IPS-NIHi11 (cell line): ENCODE results near the gene IFT43.

Experiments
- DNase-seq: peaks from one replicate; pipeline ENCODE4 v3.0.0; 2012; ENCODE audit warnings: mixed read lengths, low spot score

IFT43 gene

DNA sequence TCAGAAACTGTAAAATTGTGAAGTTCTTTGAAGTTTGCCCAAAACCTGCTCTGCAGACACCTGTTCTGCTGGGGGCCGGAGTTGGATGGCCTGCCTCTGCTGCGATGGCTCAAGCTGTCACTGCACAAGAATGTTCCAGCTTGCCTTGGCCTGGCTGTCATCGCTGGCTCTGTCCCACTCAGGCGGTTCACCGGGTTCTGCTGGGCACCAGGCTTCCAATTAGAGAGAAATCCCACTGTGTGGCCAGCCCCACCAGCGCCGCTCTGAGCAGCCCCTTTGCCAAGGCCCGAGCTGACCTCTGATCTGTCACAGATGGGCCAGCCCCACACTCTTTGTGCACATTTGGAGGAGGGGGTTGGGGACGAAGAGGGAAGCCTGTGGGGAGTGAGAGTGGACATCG, 94.5 kb downstream of the IFT43 start:
- no peak for DNase-seq

DNA sequence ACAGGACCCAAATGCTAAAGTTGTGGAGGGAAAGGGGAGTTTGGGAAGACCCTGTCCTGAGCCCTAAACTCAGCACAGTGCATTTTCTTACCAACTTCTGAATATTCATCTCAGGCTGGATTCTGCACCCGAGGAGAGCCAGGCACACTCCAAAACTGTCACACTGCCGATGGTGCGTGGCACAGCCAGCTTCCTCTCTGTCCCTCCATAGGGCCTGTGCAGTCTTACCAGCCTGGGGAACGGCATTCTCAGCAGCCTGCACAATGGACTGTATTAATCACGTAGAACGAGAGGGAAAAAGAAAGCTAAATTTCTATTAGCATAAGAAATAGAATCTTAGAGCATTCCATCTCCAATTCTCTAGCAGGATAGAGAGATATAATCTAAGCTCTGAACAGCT, 94.9 kb downstream of the IFT43 start:
- DNase-seq = no peak

DNA sequence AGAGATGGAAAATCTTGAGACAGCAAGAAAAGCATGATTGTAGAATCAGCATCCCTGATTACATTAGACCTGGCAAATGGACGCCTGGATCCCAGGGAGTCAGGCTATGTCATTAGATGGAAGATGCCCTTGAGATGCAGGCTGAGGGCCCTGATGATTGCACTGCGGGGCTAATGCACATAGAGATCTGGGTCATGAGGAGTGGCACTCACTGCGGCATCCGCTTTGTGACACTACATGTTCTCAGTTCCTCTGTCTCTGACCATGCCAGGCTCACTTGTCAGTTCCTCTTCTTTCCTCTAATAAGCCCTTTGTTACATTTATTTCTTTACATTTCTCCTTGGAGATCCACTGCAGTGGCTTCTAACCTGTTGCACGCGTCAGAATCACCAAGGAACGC, 96.1 kb downstream of the IFT43 start:
- DNase-seq = no peak

DNA sequence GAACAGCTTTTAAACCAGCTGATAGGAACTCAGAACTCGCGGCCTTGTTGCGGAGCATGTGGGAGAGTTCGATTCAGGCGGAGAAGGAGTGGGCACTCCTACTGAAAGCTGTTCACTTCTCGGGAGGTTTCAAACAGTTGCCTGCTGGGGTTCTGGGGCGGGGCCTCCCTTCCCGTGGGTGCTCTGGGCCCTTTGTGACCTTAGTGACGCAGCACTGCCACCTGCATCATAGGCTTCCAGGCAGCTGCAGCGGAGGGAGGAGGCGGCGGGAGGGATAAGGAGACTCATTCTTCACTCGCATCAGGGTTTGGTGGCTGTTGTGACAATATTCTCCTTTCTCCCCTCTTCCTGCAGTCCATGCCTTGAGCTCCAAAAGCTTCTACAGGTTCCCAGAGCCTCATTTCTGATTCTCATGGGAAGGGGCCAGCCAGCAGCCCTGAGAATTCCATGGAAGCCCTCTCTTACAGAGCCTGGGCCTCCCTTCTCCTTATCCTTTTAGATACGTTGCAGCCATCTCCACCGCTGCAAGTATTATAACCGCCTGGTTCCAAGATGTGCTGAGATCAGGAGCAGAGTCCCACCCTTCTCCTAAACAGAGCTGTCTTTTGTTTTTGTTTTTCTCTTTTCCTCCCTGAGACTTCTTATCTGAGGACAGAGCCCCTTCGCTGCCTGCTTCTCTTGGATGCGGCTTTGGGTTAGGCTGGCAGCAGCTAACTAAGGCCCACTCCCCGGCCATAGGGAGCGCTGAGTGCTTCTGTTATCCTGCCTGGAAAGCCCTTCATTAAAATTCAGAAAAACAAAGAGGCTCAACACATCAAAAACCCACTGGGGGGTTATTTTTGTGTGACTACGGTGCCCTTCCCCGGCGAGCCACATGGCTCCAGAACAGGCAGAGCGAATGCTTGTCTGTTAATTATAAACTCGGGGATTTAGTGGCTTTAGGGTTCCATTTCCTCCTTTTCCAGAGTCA, 98.5 kb downstream of the IFT43 start:
- peak; percentile 51 for DNase-seq

DNA sequence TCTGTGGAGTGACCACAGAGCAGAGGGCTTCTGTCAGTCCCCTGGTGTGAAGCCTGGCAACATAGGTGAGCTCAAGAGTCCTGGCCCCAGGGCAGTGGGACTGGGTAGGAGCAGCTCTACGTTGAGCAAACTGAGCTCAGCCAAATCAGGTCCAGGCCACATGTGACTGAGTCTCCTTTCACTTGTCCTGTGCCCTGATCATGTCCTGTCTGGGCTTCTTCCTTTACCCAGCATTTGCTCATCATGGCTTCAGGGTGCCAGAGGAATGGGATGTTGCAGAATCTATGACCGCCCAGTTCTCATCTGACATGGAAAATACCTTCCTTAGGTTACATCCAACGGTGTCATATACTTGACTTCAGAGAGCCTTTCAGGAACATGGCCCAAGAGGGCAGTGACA, 99.8 kb downstream of the IFT43 start:
- DNase-seq = no peak

DNA sequence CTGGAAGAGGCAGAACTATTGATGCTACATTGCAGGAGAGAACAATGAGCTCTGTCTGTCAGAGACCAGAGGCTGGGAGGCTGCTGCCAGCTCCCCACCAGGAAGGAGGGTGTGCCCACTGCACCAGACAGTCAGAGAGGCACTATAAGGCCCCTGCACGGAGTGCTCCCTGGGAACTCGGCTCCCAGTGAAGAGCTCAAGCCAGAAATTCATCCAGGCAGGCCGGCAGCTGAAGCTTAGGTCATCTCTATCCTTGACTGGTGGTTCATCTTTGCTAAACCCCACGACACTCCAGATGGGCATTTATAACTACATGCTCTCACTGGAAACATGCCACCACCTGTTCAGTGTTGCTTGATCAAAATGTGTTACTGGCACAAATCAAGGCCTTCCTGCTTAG, 101.1 kb downstream of the IFT43 start:
- no peak for DNase-seq

DNA sequence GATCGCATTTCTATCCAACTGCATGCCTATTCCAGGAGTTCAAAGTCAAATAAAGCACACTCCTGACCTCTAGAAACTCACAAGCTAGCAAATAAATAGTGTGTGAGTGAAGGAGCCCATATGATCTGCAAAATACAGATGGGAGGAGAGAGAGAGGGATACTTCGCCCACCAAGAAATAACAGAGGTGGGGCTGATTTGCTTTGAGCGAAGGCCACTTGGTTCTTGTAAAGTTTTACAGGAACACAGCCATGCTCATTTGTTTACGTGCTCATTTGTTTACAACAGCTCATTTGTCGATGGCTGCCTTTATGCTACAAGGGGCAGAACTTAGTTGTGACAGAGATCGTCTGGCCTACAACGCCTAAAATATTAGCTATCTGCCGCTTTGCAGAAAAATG, 102.8 kb downstream of the IFT43 start:
- no peak for DNase-seq

DNA sequence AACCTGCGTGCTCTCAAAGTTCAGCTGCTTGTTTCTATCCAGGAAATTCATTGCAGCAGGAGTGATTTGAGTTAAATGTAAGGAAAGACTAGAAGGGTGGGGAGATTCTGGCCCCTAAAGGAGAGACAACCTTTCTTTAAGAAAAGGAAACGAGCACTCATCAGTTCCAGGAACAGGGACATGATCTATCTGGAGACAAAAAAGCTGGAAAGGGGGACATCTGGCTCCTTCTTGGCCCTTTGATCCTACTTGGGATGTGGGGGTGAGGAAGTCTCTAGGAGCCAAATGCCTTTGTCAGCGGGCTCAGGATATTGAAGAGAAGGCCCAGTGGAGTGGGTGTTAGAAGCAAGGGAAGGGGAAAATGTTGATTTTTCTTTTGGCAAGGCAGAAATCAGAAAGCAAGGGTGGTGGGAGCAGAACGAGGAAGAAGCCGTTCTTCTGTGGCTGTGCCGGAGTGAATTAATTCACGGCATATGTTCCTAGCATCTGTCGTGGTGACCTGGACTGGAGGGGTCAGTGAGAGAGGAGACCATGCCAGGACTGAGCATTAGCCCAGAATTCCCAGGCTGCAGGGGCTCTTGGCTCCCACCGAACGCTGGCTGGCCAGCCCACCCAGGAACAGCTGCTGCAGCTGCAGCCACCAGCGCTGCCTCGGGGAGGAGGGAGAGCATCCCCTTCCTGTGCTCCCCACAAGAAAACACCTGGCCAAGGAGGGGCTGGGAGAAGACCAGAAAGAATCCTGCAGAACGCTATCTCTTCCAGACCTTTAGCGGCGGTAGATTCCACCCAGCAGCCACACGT, 103.4 kb downstream of the IFT43 start:
- DNase-seq = no peak

DNA sequence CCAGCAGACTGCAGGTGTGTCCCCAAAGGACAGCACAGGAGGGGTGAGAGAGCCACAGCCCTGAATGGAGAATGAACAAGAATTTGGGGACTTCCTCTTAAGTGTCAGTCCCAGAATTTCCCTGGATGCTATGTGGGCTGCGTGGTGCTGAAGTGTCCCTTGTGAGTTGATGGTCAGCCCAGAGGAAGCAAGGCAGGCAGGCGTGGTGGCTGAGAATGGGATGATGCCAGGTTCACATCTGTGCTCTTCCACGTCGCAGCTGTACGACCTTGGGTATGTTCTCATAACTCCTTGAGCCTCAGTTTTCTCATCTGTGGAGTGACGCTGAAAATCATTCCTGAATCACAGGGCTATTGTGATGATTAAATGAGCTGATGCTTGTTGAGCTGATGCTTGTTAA, 104.0 kb downstream of the IFT43 start:
- DNase-seq = no peak

DNA sequence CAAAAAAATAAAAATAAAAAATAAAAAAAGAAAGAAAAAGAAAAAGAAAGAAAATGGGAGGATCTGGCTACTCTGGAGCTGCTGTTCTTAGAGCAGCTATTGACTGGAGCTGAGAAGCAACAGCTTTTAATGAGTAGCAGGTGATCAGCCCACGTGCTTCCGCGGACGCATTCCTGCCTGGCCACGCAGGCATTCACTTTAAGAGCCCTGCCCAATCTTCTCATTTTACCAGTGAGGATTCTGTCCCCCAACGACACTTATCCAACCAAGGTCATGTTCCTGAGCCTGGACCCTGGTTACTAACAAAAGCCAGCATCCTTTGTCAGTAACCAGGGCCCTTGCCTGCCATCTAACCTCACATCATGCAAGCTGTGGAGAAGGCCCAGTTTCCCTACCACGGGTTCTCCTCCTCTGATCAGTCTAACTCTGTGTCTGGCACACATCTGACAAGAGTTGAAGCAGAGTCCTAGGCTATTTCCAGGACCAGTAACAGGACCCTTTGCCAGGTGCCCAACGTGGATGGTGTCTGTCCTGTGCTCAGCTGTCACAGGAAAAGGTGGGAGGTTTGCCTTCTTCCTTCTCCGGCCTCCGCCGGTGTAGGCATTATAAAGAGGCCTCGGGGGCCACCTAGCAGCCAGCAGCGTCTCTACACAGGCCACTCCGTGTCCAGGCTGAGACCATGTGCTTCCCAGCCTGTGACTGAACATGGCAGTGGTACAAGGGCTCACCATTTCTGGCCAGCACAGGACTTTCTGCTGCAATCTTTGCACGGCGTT, 105.2 kb downstream of the IFT43 start:
- DNase-seq = peak; percentile 49

DNA sequence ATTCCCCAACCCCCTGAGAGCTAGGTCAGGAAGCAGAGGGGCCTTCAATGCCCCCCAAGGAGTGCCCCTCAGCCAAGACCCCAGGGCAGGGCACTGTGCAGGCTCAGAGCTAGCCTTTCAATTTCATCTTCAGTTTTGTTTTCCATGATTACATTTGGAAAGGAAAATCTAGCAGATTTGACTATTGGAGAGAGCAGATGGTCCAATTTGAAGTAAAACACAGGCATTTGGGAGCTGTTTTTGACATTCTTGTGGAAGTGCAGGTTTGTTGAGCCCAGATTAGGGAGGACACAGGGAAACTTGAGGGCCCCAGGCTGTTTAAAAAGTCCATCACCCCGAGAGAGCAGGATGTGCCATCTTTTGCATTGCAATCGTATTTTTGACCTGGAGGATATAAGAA, 107.5 kb downstream of the IFT43 start:
- DNase-seq = no peak

DNA sequence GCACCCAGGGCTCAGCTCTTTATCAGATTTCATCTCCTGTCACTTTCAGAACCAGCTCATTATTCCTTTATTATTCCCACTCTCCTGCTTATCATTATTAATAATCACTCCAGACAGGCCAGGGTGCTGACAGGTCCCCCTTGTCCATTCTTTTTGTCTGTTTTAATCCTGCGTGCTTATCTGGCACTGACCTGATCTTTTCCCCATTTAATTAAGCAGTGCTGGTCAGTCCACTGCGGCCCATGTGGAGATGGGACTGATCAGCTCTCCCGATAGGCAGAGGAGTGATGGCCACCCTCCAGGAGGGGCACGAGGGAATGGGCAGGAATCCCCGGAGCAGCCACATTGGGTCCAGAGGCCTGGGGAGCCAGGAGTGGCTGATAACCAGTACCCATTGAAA, 110.7 kb downstream of the IFT43 start:
- no peak for DNase-seq

DNA sequence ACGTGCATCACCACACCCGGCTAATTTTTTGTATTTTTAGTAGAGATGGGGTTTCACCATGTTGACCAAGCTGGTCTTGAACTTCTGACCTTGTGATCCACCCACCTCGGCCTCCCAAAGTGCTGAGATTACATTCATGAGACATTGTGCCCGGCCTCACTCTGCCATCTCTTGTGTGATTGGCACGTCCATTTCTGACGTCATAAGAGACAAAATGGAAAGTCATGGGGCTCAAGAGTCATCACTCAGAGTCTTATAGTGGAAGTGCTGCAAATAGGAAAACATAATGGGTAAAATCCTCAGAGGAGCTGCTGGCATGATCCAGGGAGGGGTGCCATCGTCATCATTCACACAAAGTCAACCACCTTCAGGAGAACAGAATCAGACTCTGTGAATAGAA, 112.0 kb downstream of the IFT43 start:
- DNase-seq = no peak

DNA sequence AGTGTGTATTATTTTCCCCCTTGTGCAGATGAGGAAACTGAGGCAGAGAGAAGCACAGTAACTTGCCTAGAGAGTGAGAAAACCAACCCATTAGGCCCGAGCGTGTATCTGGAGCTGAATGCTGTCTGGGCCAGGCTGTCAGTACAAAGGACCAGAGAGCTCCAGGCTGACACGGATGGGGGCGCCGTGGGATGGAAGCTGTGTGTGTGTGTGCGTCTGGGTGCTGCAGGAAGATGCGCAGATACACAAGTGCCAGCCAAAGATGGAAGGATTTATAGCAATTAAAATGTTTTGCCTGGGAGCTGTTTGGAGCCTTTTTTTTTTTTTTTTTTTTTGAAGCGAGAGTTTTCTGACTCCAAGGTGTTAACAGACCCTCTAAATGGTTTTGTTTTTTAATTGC, 112.5 kb downstream of the IFT43 start:
- DNase-seq = no peak

DNA sequence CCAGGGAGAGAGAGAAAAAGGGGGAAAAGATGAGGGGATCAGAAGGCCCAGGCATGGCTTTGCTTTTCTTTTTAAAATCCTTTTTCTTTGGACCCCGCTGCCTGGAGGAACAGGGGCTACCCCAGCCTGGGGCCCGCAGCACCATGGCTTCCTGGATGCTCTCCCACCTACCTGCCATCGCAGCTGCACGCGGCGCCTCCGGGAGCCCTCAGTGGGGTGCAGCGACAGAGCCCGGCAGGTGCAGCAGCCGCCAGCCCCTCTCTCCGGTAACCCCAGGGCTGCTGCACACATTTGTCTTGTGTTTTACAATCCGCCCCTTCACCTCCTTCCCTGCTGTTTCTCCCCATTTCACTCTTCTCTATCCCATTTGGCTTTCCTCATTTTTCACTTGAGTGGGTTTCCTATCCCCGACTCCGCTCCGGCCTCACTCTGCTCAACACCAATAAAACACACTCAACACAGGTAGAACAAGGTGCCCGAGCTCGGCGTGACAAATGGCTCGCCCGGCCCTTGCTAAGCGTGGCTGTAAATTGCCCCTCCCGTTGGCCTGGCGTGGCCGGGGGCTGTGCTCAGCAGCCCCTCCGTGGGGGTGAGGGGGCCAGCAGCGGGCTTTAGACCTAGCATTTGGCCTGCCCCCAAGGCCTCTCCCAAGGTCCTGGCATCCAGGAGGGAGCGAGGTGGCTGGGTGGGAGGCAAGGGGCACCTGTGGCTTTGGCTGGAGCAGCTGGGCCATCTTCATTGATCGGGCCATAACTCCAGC, 113.5 kb downstream of the IFT43 start:
- DNase-seq = no peak

DNA sequence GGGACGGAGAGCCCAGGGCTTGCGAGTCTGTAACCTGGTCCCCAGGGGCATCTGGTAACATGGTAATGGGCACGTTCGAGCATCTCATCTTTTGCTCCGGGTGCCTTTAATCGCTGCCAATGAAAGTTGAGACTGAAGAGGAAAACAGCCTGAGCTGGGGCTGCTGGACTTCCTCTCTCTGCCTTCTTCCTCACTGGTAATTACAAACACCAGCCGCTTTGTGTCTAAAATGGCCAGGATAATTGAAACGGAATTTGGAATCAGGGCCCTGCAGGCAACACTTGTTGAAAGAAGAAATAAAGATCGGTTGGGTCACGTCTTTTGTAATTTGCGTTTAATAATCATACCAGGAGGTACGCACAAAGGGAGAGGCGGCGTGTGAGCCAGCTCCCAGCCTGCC, 114.7 kb downstream of the IFT43 start:
- no peak for DNase-seq

DNA sequence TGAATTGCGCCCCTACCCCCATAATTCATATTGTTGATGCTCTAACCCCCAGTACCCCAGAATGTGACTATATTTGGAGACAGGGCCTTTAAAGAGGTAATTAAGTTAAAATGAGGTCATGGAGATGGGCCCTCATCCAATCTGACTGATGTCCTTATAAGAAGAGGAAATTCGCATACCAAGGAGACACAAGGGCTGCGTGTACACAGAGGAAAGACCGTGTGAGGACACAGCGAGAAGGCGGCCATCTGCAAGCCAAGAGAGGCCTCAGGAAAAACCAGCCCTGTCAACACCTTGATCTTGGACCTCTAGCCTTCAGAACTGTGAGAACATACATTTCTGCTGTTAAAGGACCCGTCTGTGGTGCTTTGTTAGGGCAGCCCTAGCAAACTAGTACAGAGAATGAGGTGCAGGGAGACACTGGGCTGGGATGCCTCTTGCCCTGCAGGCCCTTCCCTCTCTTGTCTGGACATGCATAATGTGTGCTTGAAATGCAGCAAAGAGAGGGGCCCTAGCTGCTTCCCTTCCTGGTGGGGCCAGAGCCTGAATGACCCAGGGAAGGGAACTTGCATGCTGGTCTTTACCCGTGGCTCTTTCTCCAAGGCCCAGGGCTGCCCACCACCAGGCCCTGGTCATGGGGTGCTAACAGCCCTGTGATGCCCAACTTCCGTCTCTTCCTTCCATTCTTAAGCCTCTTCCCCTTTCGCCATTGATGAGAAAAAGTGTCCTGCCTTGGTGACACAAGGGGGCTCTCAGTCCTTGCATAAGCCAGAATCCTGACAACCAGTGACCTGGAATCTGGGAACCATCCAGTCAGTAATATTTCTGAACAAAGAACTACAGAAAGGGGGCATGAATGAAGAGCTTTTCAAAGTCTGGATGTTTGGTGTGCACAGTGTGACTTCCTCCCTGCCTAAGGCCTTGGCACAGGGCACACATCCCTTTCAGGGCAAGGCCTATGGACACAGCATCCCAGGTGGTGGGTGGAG, 116.1 kb downstream of the IFT43 start:
- DNase-seq = no peak

DNA sequence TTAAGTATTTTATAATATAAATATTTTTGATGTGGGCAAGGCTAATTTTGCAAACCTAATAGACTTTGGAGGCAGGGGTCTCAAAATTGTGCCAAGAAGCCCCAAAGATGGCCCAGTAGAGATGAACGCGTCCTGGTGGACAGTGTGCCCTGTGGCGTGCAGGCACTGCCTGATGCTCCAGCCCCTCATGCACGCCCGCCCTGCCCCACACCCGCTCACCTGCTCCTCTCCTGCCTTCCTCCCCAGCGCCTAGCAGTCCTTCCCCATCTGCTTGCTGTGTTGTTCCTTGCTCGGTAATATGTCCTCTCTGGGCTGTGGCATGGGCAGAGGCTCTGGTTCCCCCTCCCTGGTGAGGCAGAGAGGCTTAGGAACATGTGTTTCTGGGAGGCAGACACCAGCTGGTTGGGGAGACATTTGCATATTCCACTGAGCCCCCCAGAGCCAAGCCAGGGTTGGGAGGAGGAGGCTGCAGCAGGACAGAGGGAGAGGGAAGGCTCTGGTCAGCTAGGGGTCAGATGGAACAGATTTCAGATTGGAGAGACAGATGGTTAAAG, 119.3 kb downstream of the IFT43 start:
- no peak for DNase-seq

DNA sequence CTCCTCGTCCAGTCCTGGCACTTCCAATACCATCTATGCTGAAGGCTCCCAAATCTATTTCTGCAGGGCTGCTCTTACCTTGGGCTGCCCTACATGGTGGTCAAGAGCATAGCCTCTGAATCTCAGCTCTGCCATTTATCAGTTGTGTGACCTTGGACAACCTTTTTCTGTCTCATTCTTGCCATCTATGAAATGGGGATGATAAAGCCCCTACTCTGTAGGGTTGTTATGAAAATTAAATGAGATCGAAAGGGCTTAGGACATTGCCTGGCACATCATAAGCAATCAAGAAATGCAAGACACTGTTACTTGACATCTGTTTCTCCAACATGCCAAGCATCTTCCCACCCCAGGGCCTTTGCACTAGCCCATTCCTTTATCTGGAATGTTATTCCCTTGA, 120.6 kb downstream of the IFT43 start:
- no peak for DNase-seq
